BJ (cell line): ENCODE measurements around the gene IL15RA. TPM values are rescaled to one million over a fixed set of nuclear protein-coding genes. Genes with fewer than 3 reads are reported as not detected.
"Not testable (repeated sequence)": the region's sequence is repeated elsewhere in the genome, so short reads cannot be mapped to it uniquely, and the experiment has no call there.

Source experiments
- CTCF ChIA-PET: fragments of 350-600 bp; formaldehyde crosslinking; extraction: SDS; loops from one replicate; lab custom pipeline; 2021; ENCODE audit warnings: antibody characterized with exemption, inconsistent platforms; lab: Yijun Ruan, JAX
- POLR2A ChIA-PET: fragments of 300-600 bp; sonication (Branson Sonifier 250); formaldehyde crosslinking; extraction: SDS; loops from one replicate; lab custom pipeline; 2021; ENCODE audit warnings: antibody characterized with exemption; lab: Charles Lee
- DNase-seq: peaks from one replicate; pipeline ENCODE4 v3.0.0-alpha.2; 2011; ENCODE audit warnings: low read depth
- H3K27me3 ChIP-seq: 2 replicates; pipeline ENCODE4 v1.6.0; 2011; ENCODE audit warnings: low read length; ENCODE audit not compliant: control insufficient read depth, insufficient read depth
- H3K36me3 ChIP-seq: 2 replicates; pipeline ENCODE4 v1.5.1; 2011; ENCODE audit warnings: low read length; ENCODE audit not compliant: control insufficient read depth, insufficient read depth
- H3K4me3 ChIP-seq: 2 replicates; pipeline ENCODE4 v1.5.1; 2011; ENCODE audit warnings: low read depth, mild to moderate bottlenecking, control low read depth, low read length
- CTCF ChIP-seq: IDR thresholded peaks from 2 replicates; pipeline ENCODE4 v1.5.1; 2011; ENCODE audit warnings: low read depth, mild to moderate bottlenecking, control low read depth, inconsistent platforms, low read length, moderate library complexity; ENCODE audit not compliant: insufficient read depth
- polyA plus RNA-seq: library from polyadenylated mRNA; depleted of rRNA; stranded (reverse); fragments of >200 nt; gene quantifications from 2 replicates; pipeline ENCODE4 v1.2.3, GENCODE V29; 2011

IL15RA gene
- polyA plus RNA-seq, 1 experiment = 7.5 TPM

- TF ChIP-seq CTCF = no peak
- no peak overlapping the region for H3K4me3 ChIP-seq
- H3K27me3 ChIP-seq = no peaks in the 10 kb centered on the region
- peaks cover 45% of the 10 kb centered on the region for H3K36me3 ChIP-seq
- ChIA-PET CTCF (no interaction called here), POLR2A (no interaction called here)
- no peak for DNase-seq
Measured at GRCh38 chr10:5913736-5914135, 63.6 kb downstream of the IL15RA start.

DNA sequence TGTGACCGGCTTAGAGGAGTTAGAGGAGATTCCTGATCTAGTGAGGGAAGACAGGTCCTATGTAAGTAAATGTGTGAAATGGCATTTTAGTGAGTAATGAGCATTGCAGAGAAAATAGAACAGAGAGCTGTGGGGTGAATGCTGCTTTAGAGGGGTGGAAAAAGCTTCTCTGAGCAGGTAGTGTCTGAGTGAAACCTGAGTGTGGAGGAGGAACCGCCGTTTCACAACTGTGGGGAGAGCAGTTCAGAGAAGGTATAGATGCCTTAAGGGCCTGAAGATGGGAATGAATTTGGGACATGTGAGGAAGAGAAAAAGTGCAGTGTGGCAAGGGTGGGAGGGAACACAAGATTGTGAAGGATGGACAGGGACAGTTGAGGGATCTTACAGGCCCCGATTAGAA lies 65.7 kb downstream of the IL15RA start:
- no peak for TF ChIP-seq CTCF
- no peaks in the 10 kb centered on the region for H3K27me3 ChIP-seq
- H3K4me3 ChIP-seq = no peak overlapping the region
- no peak for DNase-seq
- peaks cover 37% of the 10 kb centered on the region for H3K36me3 ChIP-seq
- POLR2A ChIA-PET = no interaction called here
- CTCF ChIA-PET = no interaction called here

DNA sequence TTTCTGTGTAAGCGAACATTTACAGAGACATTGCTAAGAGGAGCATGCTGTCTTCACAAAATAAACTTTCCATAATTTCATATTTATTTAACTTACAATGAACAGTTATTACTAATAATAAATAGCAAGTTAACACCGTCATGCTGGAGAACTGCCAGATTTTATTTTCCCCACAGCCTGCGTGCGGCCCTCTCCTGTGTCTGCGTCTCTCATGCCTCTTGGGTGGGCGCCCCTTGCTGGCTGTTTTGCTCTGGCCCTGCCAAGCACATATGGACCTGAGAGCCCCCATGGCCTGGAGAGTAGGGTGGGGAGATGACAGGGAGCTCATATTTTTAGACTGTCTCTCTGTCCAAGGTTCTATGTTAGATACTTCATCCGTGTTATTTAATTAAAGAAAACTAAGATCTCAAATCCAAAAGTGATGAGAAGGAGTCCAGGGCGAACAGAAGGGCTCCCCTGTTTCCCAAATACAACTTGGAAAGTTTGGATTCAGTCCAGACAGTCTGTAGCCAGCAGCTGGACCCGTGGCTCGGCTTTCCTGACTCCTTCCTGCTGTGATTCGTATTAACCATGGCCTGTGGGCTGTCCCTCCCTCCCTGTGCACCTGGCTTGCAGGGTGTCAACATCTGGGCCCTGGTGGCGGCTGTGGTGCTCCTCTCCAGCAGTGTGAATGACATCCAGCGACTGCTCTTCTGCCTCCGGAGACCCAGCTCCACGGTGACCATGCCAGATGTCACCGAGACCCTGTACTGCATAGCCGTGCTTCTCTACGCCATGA lies 66.8 kb downstream of the IL15RA start:
- H3K27me3 ChIP-seq = no peaks in the 10 kb centered on the region
- no peak overlapping the region for H3K4me3 ChIP-seq
- no peak for DNase-seq
- peaks cover 38% of the 10 kb centered on the region for H3K36me3 ChIP-seq
- ChIA-PET CTCF (no interaction called here), POLR2A (no interaction called here)
- TF ChIP-seq CTCF = no peak

DNA sequence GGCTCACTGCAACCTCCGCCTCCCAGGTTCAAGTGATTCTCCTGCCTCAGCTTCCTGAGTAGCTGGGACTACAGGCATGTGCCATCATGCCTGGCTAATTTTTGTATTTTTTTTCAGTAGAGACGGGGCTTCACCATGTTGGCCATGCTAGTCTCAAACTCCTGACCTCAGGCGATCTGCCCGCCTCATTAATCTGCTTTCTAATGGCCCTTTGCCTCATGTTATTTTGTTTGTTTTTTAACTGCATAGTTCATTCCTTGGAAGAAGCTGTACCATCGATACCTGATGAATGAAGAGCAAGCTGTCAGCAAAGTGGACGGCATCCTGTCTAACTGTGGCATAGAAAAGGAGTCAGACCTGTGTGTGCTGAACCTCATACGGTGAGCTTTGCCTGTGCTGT lies 68.7 kb downstream of the IL15RA start:
- peaks cover 25% of the 10 kb centered on the region for H3K36me3 ChIP-seq
- POLR2A ChIA-PET = interaction anchor here (0.5 kb wide), 1 partner anchor 96 kb away, joined by 4 read pairs; the partner anchor contains the start of gene GDI2
- H3K4me3 ChIP-seq, DNase-seq, H3K27me3 ChIP-seq: not testable (repeated sequence)
- CTCF ChIA-PET = interaction anchor here (1.1 kb wide), 1 partner anchor 15 kb away, joined by 3 read pairs; no protein-coding TSS in a partner anchor

GRCh38 chr10:5906651-5907050 lies 70.7 kb downstream of the IL15RA start:
- no peak for DNase-seq
- H3K36me3 ChIP-seq = peaks cover 20% of the 10 kb centered on the region
- ChIA-PET CTCF (no interaction called here), POLR2A (no interaction called here)
- H3K4me3 ChIP-seq = no peak overlapping the region
- TF ChIP-seq CTCF = no peak
- H3K27me3 ChIP-seq = no peaks in the 10 kb centered on the region
